ENCODE results near the gene DPYD. TPM values are rescaled to one million over a fixed set of nuclear protein-coding genes. Genes with fewer than 3 reads are reported as not detected.

DPYD gene
- polyA plus RNA-seq = 10 to 100 TPM; 11.9 to 31.8 (median 26.0) TPM
- long read RNA-seq, donor 1 = 0 reads
- long read RNA-seq, donor 2, full-length matches to known transcripts = 1 of 1 reads
- long read RNA-seq, donor 2, partial matches to known transcripts = 0 of 1 reads
- long read RNA-seq, donor 2, other reads (novel, unspliced or antisense) = 0 of 1 reads
- long read RNA-seq, donor 3, full-length matches to known transcripts = 1 of 1 reads
- long read RNA-seq, donor 3, partial matches to known transcripts = 0 of 1 reads
- long read RNA-seq, donor 3, other reads (novel, unspliced or antisense) = 0 of 1 reads
- long read RNA-seq, donor 4 = 0 reads
- long read RNA-seq, donor 5 = 0 reads
- long read RNA-seq, donor 6, full-length matches to known transcripts = 5 of 5 reads
- long read RNA-seq, donor 6, partial matches to known transcripts = 0 of 5 reads
- long read RNA-seq, donor 6, other reads (novel, unspliced or antisense) = 0 of 5 reads
- long read RNA-seq, donor 7 = 0 reads
- long read RNA-seq, donor 8 = 0 reads
- long read RNA-seq, donor 9 = 0 reads
- long read RNA-seq, donor 10, full-length matches to known transcripts = 6 of 6 reads
- long read RNA-seq, donor 10, partial matches to known transcripts = 0 of 6 reads
- long read RNA-seq, donor 10, other reads (novel, unspliced or antisense) = 0 of 6 reads

GRCh38 chr1:97920832-97921571 is at the start of gene DPYD:
Gene DPYD (minus strand): TSS chr1:97921034. CDS start chr1:97920922, 112 bp downstream.
- 0 to 1% (median 0%) methylated on average over 50 of the region's 50 CpGs for WGBS, 3 donors
- no peaks in the 10 kb centered on the region for H3K27me3 ChIP-seq (ENCODE audit: control insufficient read depth in 3 of 3, insufficient read depth in 3 of 3, low read length in 3 of 3)
- DNase-seq (peak; percentile 90 to 93), FAIRE-seq (no peak)
- peak within 1 kb of the TSS; percentile 91 to 98 (median 97) for H3K27ac ChIP-seq (ENCODE audit: low read depth in 1 of 3, low read length in 2 of 3)
- no peaks in the 10 kb centered on the region for H3K36me3 ChIP-seq (ENCODE audit: control insufficient read depth in 3 of 3, insufficient read depth in 2 of 3, low read depth in 1 of 3, low read length in 3 of 3)
- H3K4me1 ChIP-seq (ENCODE audit: control insufficient read depth in 3 of 3, insufficient read depth in 2 of 3, low read depth in 1 of 3, low read length in 2 of 3) = peaks cover 6 to 14% (median 8%) of the 10 kb centered on the region in 3 donors
- H3K4me3 ChIP-seq (ENCODE audit: low read depth in 1 of 3, low read length in 3 of 3) = peak within 1 kb of the TSS; percentile 74 to 100 (median 87)
- no peaks in the 10 kb centered on the region for H3K9me3 ChIP-seq (ENCODE audit: control insufficient read depth in 2 of 2, insufficient read depth in 1 of 2, low read depth in 1 of 2, low read length in 1 of 2)

- no peak overlapping the region for H3K27ac ChIP-seq (ENCODE audit: low read depth in 1 of 3, low read length in 2 of 3)
- DNase-seq = no peak
- no peak for FAIRE-seq
- no peaks in the 10 kb centered on the region for H3K9me3 ChIP-seq (ENCODE audit: control insufficient read depth in 2 of 2, insufficient read depth in 1 of 2, low read depth in 1 of 2, low read length in 1 of 2)
- no peaks in the 10 kb centered on the region for H3K4me1 ChIP-seq (ENCODE audit: control insufficient read depth in 3 of 3, insufficient read depth in 2 of 3, low read depth in 1 of 3, low read length in 2 of 3)
- H3K36me3 ChIP-seq (ENCODE audit: control insufficient read depth in 3 of 3, insufficient read depth in 2 of 3, low read depth in 1 of 3, low read length in 3 of 3) = no peaks in the 10 kb centered on the region
- H3K27me3 ChIP-seq (ENCODE audit: control insufficient read depth in 3 of 3, insufficient read depth in 3 of 3, low read length in 3 of 3) = peaks cover 0 to 3% (median 2%) of the 10 kb centered on the region in 3 donors
- no peak overlapping the region for H3K4me3 ChIP-seq (ENCODE audit: low read depth in 1 of 3, low read length in 3 of 3)
These were observed 39.6 kb upstream of the DPYD start for GRCh38 chr1:97960470-97960869.

- no peak for FAIRE-seq
- 76 to 81% (median 78%) methylated on average over 3 of the region's 3 CpGs for WGBS, 3 donors
- no peaks in the 10 kb centered on the region for H3K27me3 ChIP-seq (ENCODE audit: control insufficient read depth in 3 of 3, insufficient read depth in 3 of 3, low read length in 3 of 3)
- no peaks in the 10 kb centered on the region for H3K9me3 ChIP-seq (ENCODE audit: control insufficient read depth in 2 of 2, insufficient read depth in 1 of 2, low read depth in 1 of 2, low read length in 1 of 2)
- no peak overlapping the region for H3K4me3 ChIP-seq (ENCODE audit: low read depth in 1 of 3, low read length in 3 of 3)
- no peaks in the 10 kb centered on the region for H3K4me1 ChIP-seq (ENCODE audit: control insufficient read depth in 3 of 3, insufficient read depth in 2 of 3, low read depth in 1 of 3, low read length in 2 of 3)
- no peaks in the 10 kb centered on the region for H3K36me3 ChIP-seq (ENCODE audit: control insufficient read depth in 3 of 3, insufficient read depth in 2 of 3, low read depth in 1 of 3, low read length in 3 of 3)
- no peak overlapping the region for H3K27ac ChIP-seq (ENCODE audit: low read depth in 1 of 3, low read length in 2 of 3)
- DNase-seq = no peak
These were observed 26.9 kb upstream of the DPYD start for GRCh38 chr1:97947695-97948094.

GRCh38 chr1:97943354-97943753 is 22.5 kb upstream of the DPYD start:
- 68 to 80% (median 68%) methylated on average over 4 of the region's 4 CpGs for WGBS, 3 donors
- H3K36me3 ChIP-seq (ENCODE audit: control insufficient read depth in 3 of 3, insufficient read depth in 2 of 3, low read depth in 1 of 3, low read length in 3 of 3) = no peaks in the 10 kb centered on the region
- no peaks in the 10 kb centered on the region for H3K4me1 ChIP-seq (ENCODE audit: control insufficient read depth in 3 of 3, insufficient read depth in 2 of 3, low read depth in 1 of 3, low read length in 2 of 3)
- DNase-seq = no peak
- no peak overlapping the region for H3K4me3 ChIP-seq (ENCODE audit: low read depth in 1 of 3, low read length in 3 of 3)
- no peak for FAIRE-seq
- no peaks in the 10 kb centered on the region for H3K9me3 ChIP-seq (ENCODE audit: control insufficient read depth in 2 of 2, insufficient read depth in 1 of 2, low read depth in 1 of 2, low read length in 1 of 2)
- no peaks in the 10 kb centered on the region for H3K27me3 ChIP-seq (ENCODE audit: control insufficient read depth in 3 of 3, insufficient read depth in 3 of 3, low read length in 3 of 3)
- H3K27ac ChIP-seq (ENCODE audit: low read depth in 1 of 3, low read length in 2 of 3) = no peak overlapping the region

GRCh38 chr1:97942161-97943123 is 21.6 kb upstream of the DPYD start:
- FAIRE-seq = no peak
- Histone ChIP-seq H3K36me3 (ENCODE audit: control insufficient read depth in 3 of 3, insufficient read depth in 2 of 3, low read depth in 1 of 3, low read length in 3 of 3) (no peaks in the 10 kb centered on the region), H3K9me3 (ENCODE audit: control insufficient read depth in 2 of 2, insufficient read depth in 1 of 2, low read depth in 1 of 2, low read length in 1 of 2) (no peaks in the 10 kb centered on the region), H3K27me3 (ENCODE audit: control insufficient read depth in 3 of 3, insufficient read depth in 3 of 3, low read length in 3 of 3) (no peaks in the 10 kb centered on the region), H3K27ac (ENCODE audit: low read depth in 1 of 3, low read length in 2 of 3) (no peak overlapping the region), H3K4me3 (ENCODE audit: low read depth in 1 of 3, low read length in 3 of 3) (no peak overlapping the region), H3K4me1 (ENCODE audit: control insufficient read depth in 3 of 3, insufficient read depth in 2 of 3, low read depth in 1 of 3, low read length in 2 of 3) (no peaks in the 10 kb centered on the region)
- DNase-seq = no peak
- 40 to 52% (median 46%) methylated on average over 2 of the region's 2 CpGs for WGBS, 3 donors

- no peak overlapping the region for H3K4me3 ChIP-seq (ENCODE audit: low read depth in 1 of 3, low read length in 3 of 3)
- FAIRE-seq = no peak
- no peak for DNase-seq
- H3K27me3 ChIP-seq (ENCODE audit: control insufficient read depth in 3 of 3, insufficient read depth in 3 of 3, low read length in 3 of 3) = no peaks in the 10 kb centered on the region
- 61 to 66% (median 62%) methylated on average over 3 of the region's 3 CpGs for WGBS, 3 donors
- H3K27ac ChIP-seq (ENCODE audit: low read depth in 1 of 3, low read length in 2 of 3) = no peak overlapping the region
- H3K4me1 ChIP-seq (ENCODE audit: control insufficient read depth in 3 of 3, insufficient read depth in 2 of 3, low read depth in 1 of 3, low read length in 2 of 3) = no peaks in the 10 kb centered on the region
- no peaks in the 10 kb centered on the region for H3K36me3 ChIP-seq (ENCODE audit: control insufficient read depth in 3 of 3, insufficient read depth in 2 of 3, low read depth in 1 of 3, low read length in 3 of 3)
- no peaks in the 10 kb centered on the region for H3K9me3 ChIP-seq (ENCODE audit: control insufficient read depth in 2 of 2, insufficient read depth in 1 of 2, low read depth in 1 of 2, low read length in 1 of 2)
These were observed 17.4 kb upstream of the DPYD start for GRCh38 chr1:97938285-97938642.

GRCh38 chr1:97936976-97937375 is 16.1 kb upstream of the DPYD start:
- Histone ChIP-seq H3K27me3 (ENCODE audit: control insufficient read depth in 3 of 3, insufficient read depth in 3 of 3, low read length in 3 of 3) (no peaks in the 10 kb centered on the region), H3K27ac (ENCODE audit: low read depth in 1 of 3, low read length in 2 of 3) (no peak overlapping the region), H3K4me1 (ENCODE audit: control insufficient read depth in 3 of 3, insufficient read depth in 2 of 3, low read depth in 1 of 3, low read length in 2 of 3) (no peaks in the 10 kb centered on the region), H3K36me3 (ENCODE audit: control insufficient read depth in 3 of 3, insufficient read depth in 2 of 3, low read depth in 1 of 3, low read length in 3 of 3) (no peaks in the 10 kb centered on the region), H3K9me3 (ENCODE audit: control insufficient read depth in 2 of 2, insufficient read depth in 1 of 2, low read depth in 1 of 2, low read length in 1 of 2) (no peaks in the 10 kb centered on the region), H3K4me3 (ENCODE audit: low read depth in 1 of 3, low read length in 3 of 3) (no peak overlapping the region)
- WGBS, 3 donors = 83 to 92% (median 89%) methylated on average over 2 of the region's 2 CpGs
- FAIRE-seq (no peak), DNase-seq (no peak)

GRCh38 chr1:97934491-97934890 is 13.7 kb upstream of the DPYD start:
- FAIRE-seq (no peak), DNase-seq (no peak)
- Histone ChIP-seq H3K36me3 (ENCODE audit: control insufficient read depth in 3 of 3, insufficient read depth in 2 of 3, low read depth in 1 of 3, low read length in 3 of 3) (no peaks in the 10 kb centered on the region), H3K27me3 (ENCODE audit: control insufficient read depth in 3 of 3, insufficient read depth in 3 of 3, low read length in 3 of 3) (no peaks in the 10 kb centered on the region), H3K4me1 (ENCODE audit: control insufficient read depth in 3 of 3, insufficient read depth in 2 of 3, low read depth in 1 of 3, low read length in 2 of 3) (no peaks in the 10 kb centered on the region), H3K27ac (ENCODE audit: low read depth in 1 of 3, low read length in 2 of 3) (no peak overlapping the region), H3K4me3 (ENCODE audit: low read depth in 1 of 3, low read length in 3 of 3) (no peak overlapping the region), H3K9me3 (ENCODE audit: control insufficient read depth in 2 of 2, insufficient read depth in 1 of 2, low read depth in 1 of 2, low read length in 1 of 2) (no peaks in the 10 kb centered on the region)
- 87 to 92% (median 91%) methylated on average over 6 of the region's 6 CpGs for WGBS, 3 donors
